HG02943 (cell line): ENCODE results near the gene PDCD2L.
"Not testable (repeated sequence)": the region's sequence is repeated elsewhere in the genome, so short reads cannot be mapped to it uniquely, and the experiment has no call there.

Source experiments
- ATAC-seq: cut with Tn5 transposase; IDR thresholded peaks from one replicate; pipeline ENCODE4 v1.9.1; 2021; ENCODE audit warnings: mild to moderate bottlenecking, low read depth, moderate library complexity; ENCODE audit not compliant: unreplicated experiment

PDCD2L gene

DNA sequence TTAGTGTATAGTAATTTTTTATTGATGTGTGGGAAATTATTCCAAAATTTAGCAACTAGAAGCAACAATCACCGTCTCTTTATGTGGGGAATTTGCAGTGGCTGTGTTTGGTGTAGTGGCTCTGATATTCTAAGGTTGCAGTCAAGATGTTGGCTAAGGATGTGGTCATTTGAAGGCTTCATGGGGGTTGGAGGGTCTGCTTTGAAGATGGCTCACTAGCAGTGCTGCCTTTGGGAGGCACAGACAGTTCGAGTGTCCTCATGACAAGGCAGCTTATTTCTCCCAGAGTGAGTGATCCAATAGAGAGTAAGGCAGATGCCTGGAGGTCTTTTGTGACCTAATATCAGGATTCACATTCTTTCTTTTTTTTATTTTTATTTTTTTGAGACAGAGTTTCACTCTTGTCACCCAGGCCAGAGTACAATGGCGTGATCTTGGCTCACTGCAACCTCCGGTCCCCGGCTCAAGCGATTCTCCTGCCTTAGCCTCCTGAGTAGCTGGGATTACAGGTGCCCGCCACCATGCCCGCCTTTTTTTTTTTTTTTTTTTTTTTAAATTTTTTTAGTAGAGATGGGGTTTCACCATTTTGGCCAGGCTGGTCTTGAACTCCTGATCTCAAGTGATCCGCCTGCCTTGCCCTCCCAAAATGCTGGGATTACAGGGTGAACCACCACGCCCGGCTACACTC, 30.5 kb upstream of the PDCD2L start:
- no peak for ATAC-seq

DNA sequence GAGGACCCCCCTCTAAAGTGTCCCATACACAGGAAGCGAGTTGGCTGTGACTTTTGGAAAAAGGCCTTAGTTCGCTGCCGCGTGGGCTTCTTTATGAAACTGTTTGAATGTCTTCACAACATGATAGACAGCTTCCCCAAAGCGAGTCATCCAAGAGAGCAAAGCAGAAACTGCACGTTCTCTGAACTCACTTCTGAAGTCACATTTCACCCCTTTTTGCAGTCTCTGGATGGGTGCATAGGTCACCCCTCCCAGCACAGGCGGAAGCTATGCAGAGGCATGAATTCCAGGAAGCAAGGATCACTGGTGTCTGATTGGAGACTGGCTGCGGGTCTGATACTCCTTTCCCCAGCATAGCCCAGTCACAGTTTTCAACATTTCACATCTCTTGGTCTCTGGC, 28.6 kb upstream of the PDCD2L start:
- ATAC-seq, result no peak

DNA sequence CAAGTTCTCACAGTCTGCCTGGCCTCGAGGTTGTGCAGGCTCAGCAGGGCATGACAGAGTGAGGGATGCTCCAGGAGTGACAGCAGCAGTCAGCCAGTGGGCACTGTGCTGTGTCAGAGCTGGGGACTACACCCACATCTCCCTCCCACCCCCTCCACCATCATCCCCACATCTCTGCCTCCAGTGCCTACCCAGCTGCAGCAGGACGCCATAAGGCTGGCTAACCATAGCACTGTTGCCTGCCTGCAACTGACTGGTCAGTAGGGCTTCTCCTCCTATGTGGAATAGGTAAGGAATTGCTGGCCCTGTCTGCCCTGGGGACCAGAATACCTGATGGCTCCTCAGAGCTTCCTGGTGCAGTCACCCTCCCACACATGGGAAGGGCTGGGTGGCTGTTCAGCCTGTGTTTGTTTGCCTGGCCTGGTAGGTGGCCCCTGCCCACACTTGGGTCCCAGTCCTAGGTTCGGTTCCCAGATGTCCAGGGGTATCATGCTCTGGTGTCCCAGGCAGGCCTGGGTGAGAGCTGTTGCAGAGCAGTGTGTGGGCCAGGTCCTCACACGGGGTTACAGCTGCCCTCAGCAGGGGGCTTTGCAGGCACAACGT, 23.5 kb upstream of the PDCD2L start:
- no peak for ATAC-seq

DNA sequence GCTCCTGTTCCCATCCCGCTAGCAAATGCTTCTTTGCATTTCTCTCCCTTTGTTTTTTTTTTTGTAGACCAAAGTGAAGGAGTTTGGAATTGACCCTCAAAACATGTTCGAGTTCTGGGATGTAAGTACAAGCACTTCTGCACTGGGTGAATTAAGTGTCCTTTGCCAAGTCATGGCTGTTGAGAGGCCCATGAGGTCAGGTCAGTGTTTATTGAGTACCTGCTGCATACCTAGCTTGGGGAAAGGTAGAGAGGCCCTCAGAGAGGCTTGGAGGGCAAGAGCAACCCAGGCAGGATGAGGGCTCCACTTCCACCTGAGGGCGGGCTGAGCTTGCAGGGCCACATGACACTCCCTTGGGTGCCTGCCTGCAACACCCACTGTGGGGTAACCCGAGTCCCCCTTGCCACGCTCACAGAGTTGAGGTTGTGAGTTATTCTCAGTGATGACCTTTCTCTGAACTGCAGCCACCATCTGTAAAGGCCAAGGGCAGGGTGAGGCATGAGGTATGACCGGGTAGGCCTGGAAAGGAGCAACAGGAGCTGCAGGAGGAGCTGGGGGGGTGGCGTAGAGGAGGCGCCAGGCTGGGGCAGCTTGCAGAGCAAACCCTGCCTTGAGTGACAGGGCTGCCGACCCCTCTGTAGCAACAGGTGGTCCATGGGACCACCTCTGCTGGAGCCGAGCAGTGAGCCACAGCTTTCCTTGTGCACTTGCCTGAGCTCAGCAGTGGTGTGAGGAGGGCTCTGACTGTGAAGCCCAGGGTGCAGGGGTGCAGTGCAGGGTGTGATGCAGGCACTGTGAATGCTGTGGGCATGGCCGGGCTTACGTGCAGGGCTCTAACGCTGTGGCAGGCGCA, 22.6 kb upstream of the PDCD2L start:
- ATAC-seq, result no peak

DNA sequence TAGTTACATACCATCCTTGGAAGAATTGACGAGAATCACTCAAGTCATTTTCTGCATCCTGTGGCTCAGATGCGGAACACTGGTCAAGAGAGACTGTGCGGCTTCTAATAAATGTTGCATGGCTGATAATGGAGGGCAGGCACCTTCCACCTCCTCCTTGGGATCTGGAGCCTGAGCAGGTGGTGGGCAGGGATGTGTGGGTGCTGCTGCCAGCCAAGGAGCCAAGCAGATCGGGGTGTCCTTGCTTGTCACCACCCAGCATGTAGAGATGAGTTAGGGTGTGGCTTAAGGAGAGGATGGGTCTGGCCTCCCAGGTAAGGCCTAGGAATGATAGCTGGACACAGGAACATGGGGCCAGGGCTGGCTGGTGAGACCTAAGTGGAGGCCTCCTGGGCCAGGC, 21.7 kb upstream of the PDCD2L start:
- no peak for ATAC-seq

DNA sequence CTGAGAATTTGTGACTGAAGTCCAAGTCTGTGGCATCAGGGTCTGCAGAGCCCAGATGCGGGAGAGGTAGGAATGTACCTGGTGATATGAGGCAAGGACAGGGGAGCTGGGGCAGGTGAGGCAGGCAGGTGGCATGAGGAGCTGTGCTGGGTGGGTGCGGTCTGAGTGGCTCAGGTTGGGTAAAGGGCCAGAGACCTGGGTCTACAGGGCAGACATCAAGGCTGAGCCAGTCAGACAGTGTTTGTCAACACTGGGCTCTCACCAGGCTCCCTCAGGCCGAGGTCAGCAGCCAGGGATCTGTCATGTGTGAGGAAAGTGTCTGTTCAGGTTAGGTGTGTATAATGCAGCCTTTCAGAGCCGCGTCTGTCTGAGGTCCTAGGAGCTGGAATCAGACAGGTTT, 20.6 kb upstream of the PDCD2L start:
- no peak for ATAC-seq

DNA sequence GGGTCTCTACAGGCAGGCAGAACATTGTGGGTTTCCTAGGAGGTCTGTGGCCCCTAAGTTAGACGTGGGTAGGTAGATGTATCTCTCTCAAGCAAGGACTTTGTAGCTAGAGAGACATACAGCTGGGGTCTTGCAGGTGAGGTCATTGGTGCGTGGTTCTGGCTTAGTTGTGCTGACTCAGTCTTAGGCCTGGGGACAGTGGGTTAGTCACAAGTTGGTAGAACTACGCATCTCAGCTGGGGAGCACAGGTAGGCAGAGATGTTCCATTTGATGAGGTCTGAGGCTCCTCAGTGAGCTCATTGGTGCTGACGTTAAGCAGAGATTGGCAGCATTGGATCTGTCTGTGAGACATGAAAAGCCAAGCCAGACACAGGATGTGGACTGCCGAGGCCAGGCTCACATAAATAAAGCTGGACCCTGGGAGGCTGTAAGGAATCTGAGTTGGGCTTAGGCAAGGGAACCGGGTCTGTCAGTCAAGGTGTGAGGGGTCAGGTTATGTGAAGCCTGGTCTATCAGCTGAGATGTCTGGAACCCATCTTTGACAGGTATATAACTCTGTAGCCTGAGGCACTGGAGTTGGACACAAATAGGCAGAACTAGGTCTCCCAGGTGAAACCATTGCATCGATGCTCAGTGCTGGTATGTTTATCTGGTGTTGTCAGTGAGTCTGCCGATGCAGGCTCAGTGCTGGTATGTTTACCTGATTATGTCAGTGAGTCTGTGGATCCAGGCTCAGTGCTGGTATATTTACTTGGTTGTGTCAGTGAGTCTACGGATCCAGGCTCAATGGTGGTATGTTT, 17.4 kb upstream of the PDCD2L start:
- no peak for ATAC-seq

DNA sequence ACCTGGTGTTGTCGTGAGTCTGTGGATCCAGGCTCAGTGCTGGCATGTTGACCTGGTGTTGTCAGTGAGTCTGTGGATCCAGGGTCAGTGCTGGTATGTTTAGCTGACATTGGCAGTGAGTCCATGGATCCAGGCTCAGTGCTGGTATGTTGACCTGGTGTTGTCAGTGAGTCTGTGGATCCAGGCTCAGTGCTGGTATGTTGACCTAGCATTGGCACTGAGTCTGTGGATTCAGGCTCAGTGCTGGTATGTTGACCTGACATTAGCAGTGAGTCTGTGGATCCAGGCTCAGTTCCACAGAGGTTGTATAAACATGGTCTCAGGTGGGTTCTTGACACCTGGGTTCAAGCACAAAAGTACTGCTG, 16.8 kb upstream of the PDCD2L start:
- no peak for ATAC-seq

DNA sequence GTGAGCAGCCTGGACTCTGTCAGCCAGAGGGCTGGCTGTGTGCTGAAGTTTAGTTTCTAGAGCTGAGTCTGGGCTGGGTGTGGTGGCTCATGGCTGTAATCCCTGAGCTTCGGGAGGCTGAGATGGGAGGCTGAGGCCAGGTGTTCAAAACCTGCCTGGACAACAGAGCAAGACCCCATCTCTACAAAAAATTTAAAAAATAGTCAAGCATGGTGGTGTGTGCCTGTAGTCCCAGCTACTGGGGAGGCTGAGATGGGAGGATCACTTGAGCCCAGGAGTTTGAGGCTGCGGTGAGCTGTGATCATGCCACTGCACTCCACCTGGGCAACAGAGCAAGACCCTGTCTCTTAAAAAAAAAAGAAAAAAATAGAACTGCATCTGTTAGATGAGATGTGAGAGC, 15.5 kb upstream of the PDCD2L start:
- not testable (repeated sequence) for ATAC-seq

DNA sequence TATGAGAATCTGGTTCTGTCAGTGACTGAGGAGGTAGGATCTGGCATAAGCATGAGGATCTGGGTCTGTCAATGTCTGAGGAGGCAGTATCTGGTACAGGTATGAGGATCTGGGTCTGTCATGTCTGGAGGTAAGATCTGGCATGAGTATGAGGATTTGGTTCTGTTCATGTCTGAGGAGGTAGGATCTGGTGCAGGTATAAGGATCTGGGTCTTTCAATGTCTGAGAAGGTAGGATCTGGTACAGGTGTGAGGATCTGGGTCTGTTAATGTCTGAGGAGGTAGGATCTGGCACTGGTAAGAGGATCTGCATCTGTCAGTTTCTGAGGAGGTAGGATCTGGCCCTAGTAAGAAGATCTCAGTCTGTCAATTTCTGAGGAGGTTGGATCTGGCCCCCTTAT, 12.4 kb upstream of the PDCD2L start:
- no peak for ATAC-seq

DNA sequence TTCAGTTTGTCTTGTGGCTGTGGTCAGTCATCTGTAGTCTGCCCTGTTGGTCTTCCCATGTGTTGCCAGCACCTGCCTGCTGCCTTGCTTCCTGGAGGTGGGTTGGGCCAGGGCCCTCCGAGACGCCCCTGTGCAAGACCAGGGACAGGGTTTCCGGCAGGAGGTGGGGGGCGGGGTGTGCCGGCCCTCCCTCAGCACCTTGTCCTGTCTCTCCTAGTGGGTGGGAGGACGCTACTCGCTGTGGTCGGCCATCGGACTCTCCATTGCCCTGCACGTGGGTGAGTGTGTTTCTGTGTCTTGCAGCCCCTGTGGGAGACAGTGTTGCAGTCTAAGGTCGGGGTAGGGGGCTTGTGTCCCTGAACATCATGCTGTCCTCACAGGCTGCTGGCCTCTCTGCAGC, 11.2 kb upstream of the PDCD2L start:
- no peak for ATAC-seq

DNA sequence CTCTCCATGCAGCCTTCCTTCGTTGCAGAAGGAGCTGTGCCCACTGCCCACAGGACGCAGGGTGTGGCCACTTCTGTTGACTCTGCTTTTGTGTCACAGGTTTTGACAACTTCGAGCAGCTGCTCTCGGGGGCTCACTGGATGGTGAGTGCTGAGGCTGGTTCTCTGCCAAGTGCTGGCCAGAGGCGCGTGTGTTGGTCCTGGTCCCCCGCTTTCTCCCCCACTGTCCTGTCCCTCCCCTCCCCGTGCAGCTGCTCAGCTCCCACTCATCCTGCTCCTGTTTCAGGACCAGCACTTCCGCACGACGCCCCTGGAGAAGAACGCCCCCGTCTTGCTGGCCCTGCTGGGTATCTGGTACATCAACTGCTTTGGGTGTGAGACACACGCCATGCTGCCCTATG, 10.6 kb upstream of the PDCD2L start:
- ATAC-seq, result no peak

DNA sequence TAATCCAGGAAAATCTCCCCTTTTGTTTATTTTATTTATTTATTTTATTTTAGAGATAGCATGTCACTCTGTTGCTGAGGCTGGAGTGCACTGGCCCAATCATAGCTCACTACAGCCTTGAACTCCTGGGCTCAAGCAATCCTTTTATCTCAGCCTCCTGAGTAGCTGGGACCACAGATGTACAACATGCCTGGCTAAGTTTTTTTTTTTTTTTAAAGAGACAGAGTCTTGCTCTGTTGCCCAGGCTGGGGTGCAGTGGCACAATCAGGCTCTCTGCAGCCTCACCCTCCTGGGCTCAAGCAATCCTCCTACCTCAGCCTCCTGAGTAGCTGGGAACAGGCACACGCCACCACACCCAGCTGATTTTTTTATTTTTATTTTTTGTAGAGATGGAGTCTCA, 6.3 kb upstream of the PDCD2L start:
- no peak for ATAC-seq

DNA sequence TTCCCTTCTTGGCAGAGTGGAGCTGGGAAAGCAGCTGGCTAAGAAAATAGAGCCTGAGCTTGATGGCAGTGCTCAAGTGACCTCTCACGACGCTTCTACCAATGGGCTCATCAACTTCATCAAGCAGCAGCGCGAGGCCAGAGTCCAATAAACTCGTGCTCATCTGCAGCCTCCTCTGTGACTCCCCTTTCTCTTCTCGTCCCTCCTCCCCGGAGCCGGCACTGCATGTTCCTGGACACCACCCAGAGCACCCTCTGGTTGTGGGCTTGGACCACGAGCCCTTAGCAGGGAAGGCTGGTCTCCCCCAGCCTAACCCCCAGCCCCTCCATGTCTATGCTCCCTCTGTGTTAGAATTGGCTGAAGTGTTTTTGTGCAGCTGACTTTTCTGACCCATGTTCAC, 4.3 kb upstream of the PDCD2L start:
- no peak for ATAC-seq

DNA sequence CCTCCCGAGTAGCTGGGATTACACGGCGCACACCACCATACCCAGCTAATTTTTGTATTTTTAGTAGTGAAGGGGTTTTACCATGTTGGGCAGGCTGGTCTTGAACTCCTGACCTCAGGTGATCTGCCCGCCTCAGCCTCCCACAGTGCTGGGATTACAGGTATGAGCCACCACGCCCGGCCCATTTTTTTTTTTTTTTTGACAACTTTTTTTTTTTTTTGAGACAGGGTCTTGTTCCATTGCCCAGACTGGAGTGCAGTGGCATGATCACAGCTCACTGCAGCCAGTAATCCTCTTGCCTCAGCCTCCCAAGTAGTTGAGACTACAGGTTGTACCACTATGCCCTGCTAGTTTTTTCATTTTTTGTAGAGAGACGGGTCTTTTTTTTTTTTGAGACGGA, 3.4 kb upstream of the PDCD2L start:
- ATAC-seq, result not testable (repeated sequence)

DNA sequence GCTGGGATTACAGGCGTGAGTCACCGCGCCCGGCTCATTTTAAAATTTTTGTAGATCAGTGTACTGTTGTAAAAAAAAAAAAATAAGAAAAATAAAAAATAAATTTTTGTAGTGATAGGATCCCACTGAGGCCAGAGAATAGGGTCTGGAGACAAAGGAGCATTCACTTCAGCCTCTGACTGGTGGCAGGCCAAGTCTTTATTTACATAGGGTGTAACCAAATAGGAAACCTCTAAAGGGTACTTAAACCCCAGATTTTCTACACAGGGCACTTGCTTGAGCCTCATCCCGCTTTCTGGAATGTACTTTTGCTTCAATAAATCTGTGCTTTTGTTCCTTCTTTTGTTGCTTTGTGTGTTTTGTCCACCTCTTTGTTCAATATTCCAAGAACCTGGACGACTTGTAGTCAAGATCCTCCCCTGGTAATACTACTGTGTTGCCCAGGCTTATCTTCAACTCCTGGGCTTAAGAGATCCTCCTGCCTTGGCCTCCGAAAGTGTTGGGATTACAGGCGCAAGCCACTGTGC, 2.1 kb upstream of the PDCD2L start:
- no peak for ATAC-seq

DNA sequence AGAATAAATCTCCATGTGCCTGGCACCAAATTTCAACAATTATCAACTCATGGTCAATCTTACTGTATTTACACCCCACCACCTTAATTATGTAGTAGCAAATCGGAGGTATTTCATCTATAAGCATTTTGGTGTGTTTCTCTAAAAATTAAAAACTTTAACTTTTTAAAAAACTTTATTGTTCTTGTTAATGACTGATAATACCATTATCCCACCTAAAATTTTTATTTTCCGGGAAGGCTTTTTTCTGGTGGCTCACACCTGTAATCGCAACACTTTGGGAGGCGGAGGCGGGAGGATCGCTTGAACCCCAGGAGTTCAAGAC, 453 bp upstream of the PDCD2L start:
- peak; percentile 7 for ATAC-seq

DNA sequence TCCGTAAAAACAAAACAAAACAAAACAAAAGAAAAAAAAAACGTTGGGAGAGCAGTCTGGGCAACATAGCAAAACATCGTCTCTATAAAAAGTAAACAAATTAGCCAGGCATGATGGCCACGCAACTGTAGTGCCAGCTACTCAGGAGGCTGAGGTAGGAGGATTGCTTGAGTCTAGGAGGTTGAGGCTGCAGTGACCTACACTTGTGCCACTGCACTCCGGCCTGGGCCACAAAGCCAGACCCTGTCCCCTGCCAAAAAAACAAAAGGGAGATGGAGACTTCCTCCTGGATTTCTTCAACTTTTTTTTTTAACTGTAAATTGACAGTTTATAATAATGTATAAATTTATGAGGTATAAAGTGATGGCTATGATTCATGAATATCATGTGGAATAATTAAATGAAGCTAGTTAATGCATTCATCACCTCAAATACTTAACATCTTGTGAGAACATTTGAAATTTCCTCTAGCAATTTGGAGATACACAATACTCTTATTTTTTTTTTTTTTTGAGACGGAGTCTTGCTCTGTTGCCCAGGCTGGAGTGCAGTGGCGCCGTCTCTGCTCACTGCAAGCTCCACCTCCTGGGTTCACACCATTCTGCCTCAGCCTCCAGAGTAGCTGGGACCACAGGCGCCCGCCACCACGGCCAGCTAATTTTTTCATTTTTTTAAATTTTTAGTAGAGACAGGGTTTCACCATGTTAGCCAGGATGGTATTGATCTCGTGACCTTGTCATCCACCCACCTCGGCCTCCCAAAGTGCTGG, 1.9 kb downstream of the PDCD2L start:
- ATAC-seq, result no peak

DNA sequence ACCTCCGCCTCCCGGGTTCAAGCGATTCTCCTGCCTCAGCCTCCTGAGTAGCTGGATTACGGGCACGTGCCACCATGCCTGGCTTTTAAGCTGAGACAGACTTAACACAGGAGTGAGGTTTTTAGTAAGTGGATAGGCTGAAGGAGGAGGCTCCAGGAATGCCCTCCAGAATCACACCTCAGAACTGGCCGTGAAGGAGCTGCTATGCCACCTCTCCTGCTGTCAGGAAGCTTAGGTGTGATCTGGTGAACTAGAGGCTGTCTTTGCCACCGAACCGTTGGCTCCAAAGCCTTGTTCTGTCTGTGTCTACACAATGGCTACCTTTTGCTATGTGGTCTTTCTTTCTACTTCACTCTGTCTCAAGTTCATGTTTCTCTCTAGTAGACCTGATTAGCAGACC, 4.2 kb downstream of the PDCD2L start:
- ATAC-seq, result no peak
